HepG2 (cell line): ENCODE results near the gene STC2. TPM values are rescaled to one million over a fixed set of nuclear protein-coding genes. Genes with fewer than 3 reads are reported as not detected.

Experiments used
- ETV6 ChIP-seq: sonication (generic); formaldehyde crosslinking; conservative IDR thresholded peaks from 2 replicates; pipeline ENCODE4 v1.4.0; 2020; ENCODE audit warnings: missing genetic modification reagents
- FOXP1 ChIP-seq, 2 experiments: fragments of 450-650 bp in 1 of 2; IDR thresholded peaks; 2 replicates each; pipeline ENCODE4 v1.6.1; 2017 to 2018; ENCODE audit warnings: antibody characterized with exemption in 1 of 2
- MEIS1 ChIP-seq: sonication (generic); formaldehyde crosslinking; IDR thresholded peaks from 2 replicates; pipeline ENCODE4 v1.9.0; 2021; ENCODE audit warnings: mild to moderate bottlenecking, missing genetic modification reagents, moderate library complexity, borderline replicate concordance
- PATZ1 ChIP-seq: sonication (generic); formaldehyde crosslinking; IDR thresholded peaks from 2 replicates; pipeline ENCODE4 v1.4.0; 2020; ENCODE audit warnings: missing genetic modification reagents
- PRMT3 ChIP-seq: sonication (generic); formaldehyde crosslinking; IDR thresholded peaks from 2 replicates; pipeline ENCODE4 v1.8.1; 2022; ENCODE audit warnings: low read depth, mild to moderate bottlenecking, moderate library complexity, missing genetic modification reagents, borderline replicate concordance
- SALL2 ChIP-seq: sonication (generic); formaldehyde crosslinking; IDR thresholded peaks from 2 replicates; pipeline ENCODE4 v1.8.1; 2023; ENCODE audit warnings: mild to moderate bottlenecking, missing genetic modification reagents, inconsistent platforms
- SSRP1 ChIP-seq: IDR thresholded peaks from 2 replicates; pipeline ENCODE4 v1.6.1; 2016; ENCODE audit warnings: control low read depth
- ZBTB21 ChIP-seq: sonication (generic); formaldehyde crosslinking; IDR thresholded peaks from 2 replicates; pipeline ENCODE4 v1.4.0; 2020; ENCODE audit warnings: missing genetic modification reagents
- ZBTB38 ChIP-seq: sonication (generic); formaldehyde crosslinking; IDR thresholded peaks from 2 replicates; pipeline ENCODE4 v1.5.1; 2020; ENCODE audit warnings: mild to moderate bottlenecking, missing genetic modification reagents
- ZFP62 ChIP-seq: sonication (generic); formaldehyde crosslinking; IDR thresholded peaks from 2 replicates; pipeline ENCODE4 v1.4.0; 2020; ENCODE audit warnings: missing genetic modification reagents
- ZNF180 ChIP-seq: sonication (generic); formaldehyde crosslinking; IDR thresholded peaks from 2 replicates; pipeline ENCODE4 v1.4.0; 2020; ENCODE audit warnings: low read depth, missing genetic modification reagents, borderline replicate concordance
- ZNF337 ChIP-seq: sonication (generic); formaldehyde crosslinking; IDR thresholded peaks from 2 replicates; pipeline ENCODE4 v1.5.1; 2020; ENCODE audit warnings: missing genetic modification reagents, low read depth, mild to moderate bottlenecking, borderline replicate concordance
- ZNF354B ChIP-seq: sonication (generic); formaldehyde crosslinking; IDR thresholded peaks from 2 replicates; pipeline ENCODE4 v1.8.0; 2022; ENCODE audit warnings: mild to moderate bottlenecking, missing genetic modification reagents
- ZNF549 ChIP-seq: sonication (generic); formaldehyde crosslinking; IDR thresholded peaks from 2 replicates; pipeline ENCODE4 v1.5.0; 2020; ENCODE audit warnings: missing genetic modification reagents
- ZNF550 ChIP-seq: sonication (generic); formaldehyde crosslinking; IDR thresholded peaks from 2 replicates; pipeline ENCODE4 v1.4.0; 2020; ENCODE audit warnings: mild to moderate bottlenecking, missing genetic modification reagents, borderline replicate concordance
- ZNF570 ChIP-seq: sonication (generic); formaldehyde crosslinking; IDR thresholded peaks from 2 replicates; pipeline ENCODE4 v1.4.0; 2020; ENCODE audit warnings: mild to moderate bottlenecking, missing genetic modification reagents, borderline replicate concordance
- ZNF678 ChIP-seq: sonication (generic); formaldehyde crosslinking; IDR thresholded peaks from 2 replicates; pipeline ENCODE4 v1.4.0; 2020; ENCODE audit warnings: mild to moderate bottlenecking, missing genetic modification reagents
- ZNF710 ChIP-seq: sonication (generic); formaldehyde crosslinking; IDR thresholded peaks from 2 replicates; pipeline ENCODE4 v1.5.0; 2020; ENCODE audit warnings: mild to moderate bottlenecking, missing genetic modification reagents, borderline replicate concordance
- ZSCAN21 ChIP-seq: sonication (generic); formaldehyde crosslinking; IDR thresholded peaks from 2 replicates; pipeline ENCODE4 v1.8.0; 2022; ENCODE audit warnings: mild to moderate bottlenecking, missing genetic modification reagents, moderate library complexity, borderline replicate concordance
- polyA plus RNA-seq, 8 experiments: library from polyadenylated mRNA; depleted of rRNA in 3 of 8; stranded (reverse) in 7 of 8; unstranded in 1 of 8; fragments of >200 nt; fragmentation: Illumina TruSeq in 4 of 8; extraction: Trizol in 4 of 8; gene quantifications; 2 replicates each; pipeline versions ENCODE4 v1.2.1 to v1.2.3, GENCODE V29; 2011 to 2016; ENCODE audit warnings: low read depth in 4 of 8, missing spikeins in 1 of 8, mixed read lengths in 1 of 8; ENCODE audit not compliant: insufficient read depth in 1 of 8
- total RNA-seq, 5 experiments: library from RNA; depleted of rRNA; stranded (reverse); fragments of >200 nt; fragmentation: Illumina TruSeq; extraction: Trizol; gene quantifications; 2 replicates each; pipeline ENCODE4 v1.2.3, GENCODE V29; 2016; ENCODE audit warnings: low read depth in 1 of 5
- TF ChIP-seq, protein P1 (sequence below): sonication (generic); formaldehyde crosslinking; IDR thresholded peaks from 2 replicates; pipeline ENCODE4 v1.5.0; 2020; ENCODE audit warnings: mild to moderate bottlenecking, missing genetic modification reagents, borderline replicate concordance
- TF ChIP-seq, protein P2 (sequence below): IDR thresholded peaks from 2 replicates; pipeline ENCODE4 v1.6.1; 2016; ENCODE audit warnings: missing genetic modification reagents, missing compliant biosample characterization
- TF ChIP-seq, protein P3 (sequence below): sonication (generic); formaldehyde crosslinking; IDR thresholded peaks from 2 replicates; pipeline ENCODE4 v1.5.0; 2020; ENCODE audit warnings: missing genetic modification reagents

Gene STC2
- total and polyA plus RNA-seq, 2 of the 13 experiments (the other 11 are each of a cell fraction or from before 2014, with no cell fraction given), result 27.1 to 69.2 TPM

DNA sequence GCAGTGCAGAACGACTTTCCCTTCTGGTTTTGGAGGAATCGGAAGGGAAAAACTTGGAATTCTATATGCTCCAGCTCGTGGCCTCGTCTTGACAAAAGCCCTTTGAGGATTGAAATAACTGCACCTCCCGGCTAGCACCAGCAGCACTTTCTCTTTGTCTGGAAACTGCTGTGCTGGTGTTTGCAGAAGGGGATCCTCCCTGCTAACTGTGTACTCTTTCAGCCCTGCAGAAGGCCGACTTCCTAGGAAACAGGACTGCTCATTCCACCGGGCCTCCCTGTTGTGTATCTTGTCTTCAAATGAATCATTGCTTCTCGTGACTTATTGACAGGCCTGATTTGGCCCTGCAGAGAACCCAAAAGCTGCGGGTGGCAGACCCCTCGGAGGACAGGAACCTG, 23.6 kb downstream of the STC2 start (continued):
- TF ChIP-seq, protein P1, sequence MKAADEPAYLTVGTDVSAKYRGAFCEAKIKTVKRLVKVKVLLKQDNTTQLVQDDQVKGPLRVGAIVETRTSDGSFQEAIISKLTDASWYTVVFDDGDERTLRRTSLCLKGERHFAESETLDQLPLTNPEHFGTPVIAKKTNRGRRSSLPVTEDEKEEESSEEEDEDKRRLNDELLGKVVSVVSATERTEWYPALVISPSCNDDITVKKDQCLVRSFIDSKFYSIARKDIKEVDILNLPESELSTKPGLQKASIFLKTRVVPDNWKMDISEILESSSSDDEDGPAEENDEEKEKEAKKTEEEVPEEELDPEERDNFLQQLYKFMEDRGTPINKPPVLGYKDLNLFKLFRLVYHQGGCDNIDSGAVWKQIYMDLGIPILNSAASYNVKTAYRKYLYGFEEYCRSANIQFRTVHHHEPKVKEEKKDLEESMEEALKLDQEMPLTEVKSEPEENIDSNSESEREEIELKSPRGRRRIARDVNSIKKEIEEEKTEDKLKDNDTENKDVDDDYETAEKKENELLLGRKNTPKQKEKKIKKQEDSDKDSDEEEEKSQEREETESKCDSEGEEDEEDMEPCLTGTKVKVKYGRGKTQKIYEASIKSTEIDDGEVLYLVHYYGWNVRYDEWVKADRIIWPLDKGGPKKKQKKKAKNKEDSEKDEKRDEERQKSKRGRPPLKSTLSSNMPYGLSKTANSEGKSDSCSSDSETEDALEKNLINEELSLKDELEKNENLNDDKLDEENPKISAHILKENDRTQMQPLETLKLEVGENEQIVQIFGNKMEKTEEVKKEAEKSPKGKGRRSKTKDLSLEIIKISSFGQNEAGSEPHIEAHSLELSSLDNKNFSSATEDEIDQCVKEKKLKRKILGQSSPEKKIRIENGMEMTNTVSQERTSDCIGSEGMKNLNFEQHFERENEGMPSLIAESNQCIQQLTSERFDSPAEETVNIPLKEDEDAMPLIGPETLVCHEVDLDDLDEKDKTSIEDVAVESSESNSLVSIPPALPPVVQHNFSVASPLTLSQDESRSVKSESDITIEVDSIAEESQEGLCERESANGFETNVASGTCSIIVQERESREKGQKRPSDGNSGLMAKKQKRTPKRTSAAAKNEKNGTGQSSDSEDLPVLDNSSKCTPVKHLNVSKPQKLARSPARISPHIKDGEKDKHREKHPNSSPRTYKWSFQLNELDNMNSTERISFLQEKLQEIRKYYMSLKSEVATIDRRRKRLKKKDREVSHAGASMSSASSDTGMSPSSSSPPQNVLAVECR (CRISPR knock-in tag), result no peak
- TF ChIP-seq ZFP62 (no peak), PATZ1 (CRISPR knock-in tag) (no peak), ZNF337 (no peak), ZNF550 (no peak), MEIS1 (CRISPR knock-in tag) (no peak), ZBTB21 (CRISPR knock-in tag) (no peak), SSRP1 (CRISPR knock-in tag) (no peak), ZSCAN21 (CRISPR knock-in tag) (no peak), ZNF180 (CRISPR knock-in tag) (no peak), SALL2 (CRISPR knock-in tag) (no peak), ZNF570 (CRISPR knock-in tag) (no peak), ZBTB38 (CRISPR knock-in tag) (no peak), PRMT3 (CRISPR knock-in tag) (no peak), ZNF549 (no peak), FOXP1 (IDR thresholded peaks at IDR 0.05) (no peak), FOXP1 (CRISPR knock-in tag; IDR thresholded peaks at IDR 0.05) (peak; percentile 17; the same call in 1 of the 2 replicates), ZNF678 (CRISPR knock-in tag) (no peak), ZNF710 (0 out of 2 replicates have a peak, but pooled peaks have one; percentile 25), ETV6 (CRISPR knock-in tag) (no peak), ZNF354B (no peak)
- TF ChIP-seq, protein P2, sequence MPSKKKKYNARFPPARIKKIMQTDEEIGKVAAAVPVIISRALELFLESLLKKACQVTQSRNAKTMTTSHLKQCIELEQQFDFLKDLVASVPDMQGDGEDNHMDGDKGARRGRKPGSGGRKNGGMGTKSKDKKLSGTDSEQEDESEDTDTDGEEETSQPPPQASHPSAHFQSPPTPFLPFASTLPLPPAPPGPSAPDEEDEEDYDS (CRISPR knock-in tag), result 0 out of 2 replicates have a peak, but pooled peaks have one; percentile 39
- TF ChIP-seq, protein P3, sequence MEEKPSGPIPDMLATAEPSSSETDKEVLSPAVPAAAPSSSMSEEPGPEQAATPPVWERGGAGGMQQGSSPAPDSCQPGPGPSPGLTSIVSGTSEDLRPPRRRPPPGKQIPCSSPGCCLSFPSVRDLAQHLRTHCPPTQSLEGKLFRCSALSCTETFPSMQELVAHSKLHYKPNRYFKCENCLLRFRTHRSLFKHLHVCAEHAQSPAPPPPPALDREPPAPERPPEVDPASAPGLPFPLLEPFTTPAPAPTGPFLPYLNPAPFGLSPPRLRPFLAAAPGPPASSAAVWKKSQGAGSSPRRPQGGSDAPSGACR, result no peak
